ENCODE results near the gene SORBS1. TPM values are rescaled to one million over a fixed set of nuclear protein-coding genes. Genes with fewer than 3 reads are reported as not detected.

SORBS1 gene
- total and polyA plus RNA-seq, 9 of the 15 experiments (the other 6 are each of a cell fraction or from before 2014, with no cell fraction given), result 2.0 to 13.3 (median 6.5) TPM

DNA sequence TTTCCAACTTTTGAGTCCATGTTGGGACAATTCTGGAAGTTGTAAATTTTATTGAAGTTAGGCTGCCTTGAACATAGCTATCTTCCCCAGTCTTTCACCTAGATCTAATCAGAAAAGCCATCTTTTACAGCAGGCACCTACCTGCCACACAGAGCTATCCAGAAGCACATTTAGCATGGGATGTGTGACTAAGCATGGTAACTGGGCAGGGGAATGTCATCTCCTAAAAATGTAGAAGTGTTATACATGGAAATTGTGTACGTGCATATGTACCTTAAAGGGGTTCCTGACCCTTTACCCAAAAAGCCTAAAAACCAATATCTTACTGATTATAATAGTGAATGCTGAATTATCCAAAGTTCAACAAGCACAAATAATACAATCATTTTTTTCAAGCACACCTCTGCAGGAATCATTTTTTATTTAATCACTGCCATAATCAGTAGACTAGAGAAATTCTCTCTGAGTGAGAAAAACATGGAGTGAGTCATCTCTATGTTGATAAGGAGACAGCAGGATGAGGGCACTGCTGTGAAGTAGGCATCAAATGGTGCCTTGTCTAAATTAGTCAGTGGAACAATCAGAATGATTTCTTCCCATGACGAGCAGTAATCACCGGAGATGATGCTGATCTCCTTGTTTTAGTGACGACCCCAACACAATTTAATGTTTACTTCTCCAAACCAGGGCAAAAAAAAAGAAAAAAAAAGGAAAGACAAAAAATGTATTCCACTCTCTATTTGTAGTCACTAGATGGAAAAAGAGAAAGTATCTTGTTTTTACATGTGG, 75.9 kb downstream of the SORBS1 start (continued):
- TF ChIP-seq, protein P1, sequence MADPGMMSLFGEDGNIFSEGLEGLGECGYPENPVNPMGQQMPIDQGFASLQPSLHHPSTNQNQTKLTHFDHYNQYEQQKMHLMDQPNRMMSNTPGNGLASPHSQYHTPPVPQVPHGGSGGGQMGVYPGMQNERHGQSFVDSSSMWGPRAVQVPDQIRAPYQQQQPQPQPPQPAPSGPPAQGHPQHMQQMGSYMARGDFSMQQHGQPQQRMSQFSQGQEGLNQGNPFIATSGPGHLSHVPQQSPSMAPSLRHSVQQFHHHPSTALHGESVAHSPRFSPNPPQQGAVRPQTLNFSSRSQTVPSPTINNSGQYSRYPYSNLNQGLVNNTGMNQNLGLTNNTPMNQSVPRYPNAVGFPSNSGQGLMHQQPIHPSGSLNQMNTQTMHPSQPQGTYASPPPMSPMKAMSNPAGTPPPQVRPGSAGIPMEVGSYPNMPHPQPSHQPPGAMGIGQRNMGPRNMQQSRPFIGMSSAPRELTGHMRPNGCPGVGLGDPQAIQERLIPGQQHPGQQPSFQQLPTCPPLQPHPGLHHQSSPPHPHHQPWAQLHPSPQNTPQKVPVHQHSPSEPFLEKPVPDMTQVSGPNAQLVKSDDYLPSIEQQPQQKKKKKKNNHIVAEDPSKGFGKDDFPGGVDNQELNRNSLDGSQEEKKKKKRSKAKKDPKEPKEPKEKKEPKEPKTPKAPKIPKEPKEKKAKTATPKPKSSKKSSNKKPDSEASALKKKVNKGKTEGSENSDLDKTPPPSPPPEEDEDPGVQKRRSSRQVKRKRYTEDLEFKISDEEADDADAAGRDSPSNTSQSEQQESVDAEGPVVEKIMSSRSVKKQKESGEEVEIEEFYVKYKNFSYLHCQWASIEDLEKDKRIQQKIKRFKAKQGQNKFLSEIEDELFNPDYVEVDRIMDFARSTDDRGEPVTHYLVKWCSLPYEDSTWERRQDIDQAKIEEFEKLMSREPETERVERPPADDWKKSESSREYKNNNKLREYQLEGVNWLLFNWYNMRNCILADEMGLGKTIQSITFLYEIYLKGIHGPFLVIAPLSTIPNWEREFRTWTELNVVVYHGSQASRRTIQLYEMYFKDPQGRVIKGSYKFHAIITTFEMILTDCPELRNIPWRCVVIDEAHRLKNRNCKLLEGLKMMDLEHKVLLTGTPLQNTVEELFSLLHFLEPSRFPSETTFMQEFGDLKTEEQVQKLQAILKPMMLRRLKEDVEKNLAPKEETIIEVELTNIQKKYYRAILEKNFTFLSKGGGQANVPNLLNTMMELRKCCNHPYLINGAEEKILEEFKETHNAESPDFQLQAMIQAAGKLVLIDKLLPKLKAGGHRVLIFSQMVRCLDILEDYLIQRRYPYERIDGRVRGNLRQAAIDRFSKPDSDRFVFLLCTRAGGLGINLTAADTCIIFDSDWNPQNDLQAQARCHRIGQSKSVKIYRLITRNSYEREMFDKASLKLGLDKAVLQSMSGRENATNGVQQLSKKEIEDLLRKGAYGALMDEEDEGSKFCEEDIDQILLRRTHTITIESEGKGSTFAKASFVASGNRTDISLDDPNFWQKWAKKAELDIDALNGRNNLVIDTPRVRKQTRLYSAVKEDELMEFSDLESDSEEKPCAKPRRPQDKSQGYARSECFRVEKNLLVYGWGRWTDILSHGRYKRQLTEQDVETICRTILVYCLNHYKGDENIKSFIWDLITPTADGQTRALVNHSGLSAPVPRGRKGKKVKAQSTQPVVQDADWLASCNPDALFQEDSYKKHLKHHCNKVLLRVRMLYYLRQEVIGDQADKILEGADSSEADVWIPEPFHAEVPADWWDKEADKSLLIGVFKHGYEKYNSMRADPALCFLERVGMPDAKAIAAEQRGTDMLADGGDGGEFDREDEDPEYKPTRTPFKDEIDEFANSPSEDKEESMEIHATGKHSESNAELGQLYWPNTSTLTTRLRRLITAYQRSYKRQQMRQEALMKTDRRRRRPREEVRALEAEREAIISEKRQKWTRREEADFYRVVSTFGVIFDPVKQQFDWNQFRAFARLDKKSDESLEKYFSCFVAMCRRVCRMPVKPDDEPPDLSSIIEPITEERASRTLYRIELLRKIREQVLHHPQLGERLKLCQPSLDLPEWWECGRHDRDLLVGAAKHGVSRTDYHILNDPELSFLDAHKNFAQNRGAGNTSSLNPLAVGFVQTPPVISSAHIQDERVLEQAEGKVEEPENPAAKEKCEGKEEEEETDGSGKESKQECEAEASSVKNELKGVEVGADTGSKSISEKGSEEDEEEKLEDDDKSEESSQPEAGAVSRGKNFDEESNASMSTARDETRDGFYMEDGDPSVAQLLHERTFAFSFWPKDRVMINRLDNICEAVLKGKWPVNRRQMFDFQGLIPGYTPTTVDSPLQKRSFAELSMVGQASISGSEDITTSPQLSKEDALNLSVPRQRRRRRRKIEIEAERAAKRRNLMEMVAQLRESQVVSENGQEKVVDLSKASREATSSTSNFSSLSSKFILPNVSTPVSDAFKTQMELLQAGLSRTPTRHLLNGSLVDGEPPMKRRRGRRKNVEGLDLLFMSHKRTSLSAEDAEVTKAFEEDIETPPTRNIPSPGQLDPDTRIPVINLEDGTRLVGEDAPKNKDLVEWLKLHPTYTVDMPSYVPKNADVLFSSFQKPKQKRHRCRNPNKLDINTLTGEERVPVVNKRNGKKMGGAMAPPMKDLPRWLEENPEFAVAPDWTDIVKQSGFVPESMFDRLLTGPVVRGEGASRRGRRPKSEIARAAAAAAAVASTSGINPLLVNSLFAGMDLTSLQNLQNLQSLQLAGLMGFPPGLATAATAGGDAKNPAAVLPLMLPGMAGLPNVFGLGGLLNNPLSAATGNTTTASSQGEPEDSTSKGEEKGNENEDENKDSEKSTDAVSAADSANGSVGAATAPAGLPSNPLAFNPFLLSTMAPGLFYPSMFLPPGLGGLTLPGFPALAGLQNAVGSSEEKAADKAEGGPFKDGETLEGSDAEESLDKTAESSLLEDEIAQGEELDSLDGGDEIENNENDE (IDR thresholded peaks at IDR 0.05; ENCODE audit: low read depth, low read length), result no peak
- TF ChIP-seq RAD51 (IDR thresholded peaks at IDR 0.05; ENCODE audit: borderline replicate concordance, low read depth), result no peak
- TF ChIP-seq JUND (IDR thresholded peaks at IDR 0.05; ENCODE audit: borderline replicate concordance, low read depth, low read length), result peak; percentile 89
- TF ChIP-seq JUND (tag; IDR thresholded peaks at IDR 0.05; ENCODE audit: borderline replicate concordance, low read depth, low read length), result peak; percentile 81; the same call in 2 of the 3 replicates
- TF ChIP-seq, protein P2, sequence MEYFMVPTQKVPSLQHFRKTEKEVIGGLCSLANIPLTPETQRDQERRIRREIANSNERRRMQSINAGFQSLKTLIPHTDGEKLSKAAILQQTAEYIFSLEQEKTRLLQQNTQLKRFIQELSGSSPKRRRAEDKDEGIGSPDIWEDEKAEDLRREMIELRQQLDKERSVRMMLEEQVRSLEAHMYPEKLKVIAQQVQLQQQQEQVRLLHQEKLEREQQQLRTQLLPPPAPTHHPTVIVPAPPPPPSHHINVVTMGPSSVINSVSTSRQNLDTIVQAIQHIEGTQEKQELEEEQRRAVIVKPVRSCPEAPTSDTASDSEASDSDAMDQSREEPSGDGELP (CRISPR knock-in tag; IDR thresholded peaks at IDR 0.05; ENCODE audit: borderline replicate concordance), result no peak
- TF ChIP-seq HNRNPLL (IDR thresholded peaks at IDR 0.05; ENCODE audit: low read depth, low read length, poor library complexity, severe bottlenecking), result no peak
- TF ChIP-seq EGR1 (conservative IDR thresholded peaks at IDR 0.05), result no peak
- TF ChIP-seq SIN3A (IDR thresholded peaks at IDR 0.05; ENCODE audit: borderline replicate concordance in 2 of 2, control insufficient read depth in 1 of 2, low read depth in 2 of 2, low read length in 2 of 2), result no peak
- TF ChIP-seq POLR2H (tag; IDR thresholded peaks at IDR 0.05; ENCODE audit: low read depth), result no peak
- TF ChIP-seq, protein P3, sequence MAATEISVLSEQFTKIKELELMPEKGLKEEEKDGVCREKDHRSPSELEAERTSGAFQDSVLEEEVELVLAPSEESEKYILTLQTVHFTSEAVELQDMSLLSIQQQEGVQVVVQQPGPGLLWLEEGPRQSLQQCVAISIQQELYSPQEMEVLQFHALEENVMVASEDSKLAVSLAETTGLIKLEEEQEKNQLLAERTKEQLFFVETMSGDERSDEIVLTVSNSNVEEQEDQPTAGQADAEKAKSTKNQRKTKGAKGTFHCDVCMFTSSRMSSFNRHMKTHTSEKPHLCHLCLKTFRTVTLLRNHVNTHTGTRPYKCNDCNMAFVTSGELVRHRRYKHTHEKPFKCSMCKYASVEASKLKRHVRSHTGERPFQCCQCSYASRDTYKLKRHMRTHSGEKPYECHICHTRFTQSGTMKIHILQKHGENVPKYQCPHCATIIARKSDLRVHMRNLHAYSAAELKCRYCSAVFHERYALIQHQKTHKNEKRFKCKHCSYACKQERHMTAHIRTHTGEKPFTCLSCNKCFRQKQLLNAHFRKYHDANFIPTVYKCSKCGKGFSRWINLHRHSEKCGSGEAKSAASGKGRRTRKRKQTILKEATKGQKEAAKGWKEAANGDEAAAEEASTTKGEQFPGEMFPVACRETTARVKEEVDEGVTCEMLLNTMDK (IDR thresholded peaks at IDR 0.05; ENCODE audit: borderline replicate concordance, insufficient read depth, low read depth, low read length, poor library complexity, severe bottlenecking), result no peak
